ENCODE data around the gene TBCEL. TPM values are rescaled to one million over a fixed set of nuclear protein-coding genes. Genes with fewer than 3 reads are reported as not detected.

The TBCEL gene
- total RNA-seq, 4 donors from 2014 or later: 14.1 to 38.6 (median 16.4) TPM

DNA sequence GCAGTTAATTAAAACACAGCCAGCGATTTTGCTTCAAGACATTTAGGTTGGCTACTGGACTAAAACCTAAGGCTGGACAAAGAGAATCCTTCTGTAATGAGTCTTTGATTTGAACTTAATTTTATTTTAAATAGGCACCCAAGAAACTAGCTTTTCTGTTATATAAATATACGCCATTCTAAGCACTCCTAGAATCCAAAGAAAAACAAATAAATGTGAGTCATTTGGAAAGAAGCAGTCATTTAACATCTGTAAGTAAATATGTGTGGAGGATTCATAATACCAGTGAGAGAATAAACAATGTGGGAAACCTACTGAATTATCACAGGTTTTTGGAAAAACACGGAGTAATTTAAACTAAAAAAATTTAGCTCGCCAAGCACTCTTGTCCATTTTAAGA is 76.0 kb downstream of the TBCEL start:
- ATAC-seq (ENCODE audit: low FRiP score): no peak
- no peak for DNase-seq (ENCODE audit: low spot score)
- TF ChIP-seq CTCF (IDR thresholded peaks at IDR 0.05): no peak

GRCh38 chr11:121100943-121101342 is 77.0 kb downstream of the TBCEL start, which contains the start of gene TECTA:
Gene TECTA, plus strand, starts transcription at chr11:121101243. Its CDS starts 1,423 bp downstream, at chr11:121102666.
- no peak for TF ChIP-seq CTCF (IDR thresholded peaks at IDR 0.05)
- DNase-seq (ENCODE audit: low spot score) (no peak), ATAC-seq (ENCODE audit: low FRiP score) (no peak)

- no peak for TF ChIP-seq CTCF (IDR thresholded peaks at IDR 0.05)
- no peak for DNase-seq (ENCODE audit: low spot score)
- ATAC-seq (ENCODE audit: low FRiP score): no peak
Observed at GRCh38 chr11:121104312-121104762, 80.4 kb downstream of the TBCEL start.

- TF ChIP-seq CTCF (IDR thresholded peaks at IDR 0.05): no peak
- ATAC-seq (ENCODE audit: low FRiP score) (peak; percentile 48), DNase-seq (ENCODE audit: low spot score) (no peak)
Observed at GRCh38 chr11:121105063-121105480, 81.2 kb downstream of the TBCEL start.

DNA sequence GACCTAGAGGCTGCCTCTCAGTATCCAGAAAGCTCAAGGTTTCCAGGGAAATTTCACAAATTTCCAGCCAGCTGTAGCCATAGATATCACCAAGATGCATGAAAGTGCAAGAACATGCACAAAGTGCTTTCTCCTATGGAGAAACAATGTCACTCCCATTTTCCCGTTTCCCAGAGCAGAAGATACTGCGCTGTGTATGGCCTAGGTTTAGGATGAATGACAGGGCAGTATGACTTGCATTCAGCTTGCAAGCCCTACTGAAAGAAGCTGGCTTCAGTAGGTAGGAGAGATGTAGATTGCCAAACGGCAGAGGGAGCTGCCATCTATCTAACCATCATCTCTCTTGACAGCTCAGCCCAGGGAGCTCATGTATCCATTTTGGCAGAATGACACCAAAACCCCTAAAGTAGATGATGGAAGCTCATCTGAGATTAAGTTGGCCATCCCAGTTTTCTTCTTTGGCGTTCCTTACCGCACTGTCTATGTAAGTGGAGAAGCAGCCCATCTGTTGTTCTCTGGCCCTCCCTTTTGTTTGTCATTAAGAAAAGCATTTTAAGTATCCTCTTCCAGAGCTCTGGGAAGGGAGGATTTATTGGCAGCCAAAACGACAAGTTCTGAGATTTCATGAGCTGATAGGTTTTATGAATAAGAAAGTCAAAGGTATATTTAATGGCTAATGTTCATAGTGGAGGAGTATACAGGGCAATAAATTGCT is 81.7 kb downstream of the TBCEL start:
- ATAC-seq (ENCODE audit: low FRiP score) (no peak), DNase-seq (ENCODE audit: low spot score) (no peak)
- no peak for TF ChIP-seq CTCF (IDR thresholded peaks at IDR 0.05)

DNA sequence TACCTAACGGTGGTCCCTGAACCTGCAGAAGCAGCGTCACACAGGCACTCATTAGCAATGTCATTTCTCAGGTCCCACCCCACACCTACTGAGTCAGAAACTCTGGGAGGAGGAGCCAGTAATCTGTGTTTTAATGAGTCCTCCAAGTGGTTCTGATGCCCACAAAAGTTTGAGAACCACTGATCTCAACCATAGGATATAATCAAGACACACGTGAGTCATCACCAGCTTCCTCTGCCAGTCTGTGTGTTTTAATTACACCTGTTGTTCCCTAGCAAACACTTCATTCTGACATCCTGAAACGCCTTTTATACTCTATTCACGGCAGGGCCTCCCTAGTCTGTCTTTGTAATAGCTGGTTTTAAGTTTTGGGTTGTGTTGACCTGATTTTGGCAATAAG is 82.9 kb downstream of the TBCEL start:
- ATAC-seq (ENCODE audit: low FRiP score): no peak
- no peak for DNase-seq (ENCODE audit: low spot score)
- TF ChIP-seq CTCF (IDR thresholded peaks at IDR 0.05): no peak

GRCh38 chr11:121108413-121108812 is 84.5 kb downstream of the TBCEL start:
- no peak for ATAC-seq (ENCODE audit: low FRiP score)
- no peak for TF ChIP-seq CTCF (IDR thresholded peaks at IDR 0.05)
- DNase-seq (ENCODE audit: low spot score): no peak

Data from omental fat pad (tissue), 4 donors.